ENCODE results near the gene SH3GL1.

SH3GL1 gene, protein sequence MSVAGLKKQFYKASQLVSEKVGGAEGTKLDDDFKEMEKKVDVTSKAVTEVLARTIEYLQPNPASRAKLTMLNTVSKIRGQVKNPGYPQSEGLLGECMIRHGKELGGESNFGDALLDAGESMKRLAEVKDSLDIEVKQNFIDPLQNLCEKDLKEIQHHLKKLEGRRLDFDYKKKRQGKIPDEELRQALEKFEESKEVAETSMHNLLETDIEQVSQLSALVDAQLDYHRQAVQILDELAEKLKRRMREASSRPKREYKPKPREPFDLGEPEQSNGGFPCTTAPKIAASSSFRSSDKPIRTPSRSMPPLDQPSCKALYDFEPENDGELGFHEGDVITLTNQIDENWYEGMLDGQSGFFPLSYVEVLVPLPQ

DNA sequence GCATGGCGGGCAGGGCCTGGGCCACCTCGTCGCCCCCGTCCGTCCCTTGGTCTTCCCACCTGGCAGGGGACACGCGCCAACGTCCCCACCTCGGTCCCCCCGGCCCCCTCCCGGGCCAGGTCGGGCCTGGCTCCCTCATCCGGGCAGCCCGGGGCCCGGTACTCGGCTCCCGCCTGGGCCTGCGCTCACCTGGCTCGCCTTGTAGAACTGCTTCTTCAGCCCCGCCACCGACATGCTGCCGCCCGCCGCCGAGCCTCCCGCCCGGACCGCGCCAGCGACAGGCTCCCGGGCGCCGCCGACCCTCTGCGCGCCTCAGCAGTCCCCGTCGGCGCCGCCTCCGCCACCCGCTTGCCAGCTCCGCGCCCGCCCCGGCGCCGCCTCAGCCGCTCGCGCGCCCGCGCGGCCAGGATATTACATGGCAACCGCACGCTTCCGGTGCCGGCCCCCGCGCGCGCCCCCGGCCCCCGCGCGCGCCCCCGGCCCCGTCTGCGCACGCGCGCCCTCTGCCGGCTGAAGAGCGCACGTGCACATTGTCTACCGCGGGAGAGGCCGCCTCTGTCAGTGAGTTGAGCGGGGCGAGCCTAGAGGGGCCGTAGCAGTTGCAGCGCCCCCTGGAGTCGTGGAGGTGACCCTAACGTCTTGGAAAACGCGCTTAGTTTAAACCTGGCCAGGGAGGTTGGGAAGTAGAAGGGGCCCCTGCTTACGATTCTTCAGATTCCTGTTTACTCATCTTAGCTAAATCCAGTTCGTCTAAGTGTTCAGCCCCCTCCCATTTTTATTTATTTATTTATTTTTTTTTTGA, at the start of gene SH3GL1:
Gene SH3GL1, minus strand, starts transcription at position 413 of the 802 bp plus-strand sequence. Its CDS starts 179 bp downstream, at position 234.
- peak; percentile 84 to 88 for DNase-seq (ENCODE audit: low read depth in 2 of 2)

- DNase-seq (ENCODE audit: low read depth in 2 of 2), result no peak
Measured at GRCh38 chr19:4449639-4450028, 49.3 kb upstream of the SH3GL1 start.

GRCh38 chr19:4449022-4449638, 48.8 kb upstream of the SH3GL1 start:
- no peak for DNase-seq (ENCODE audit: low read depth in 2 of 2)

GRCh38 chr19:4448147-4448985, 48.0 kb upstream of the SH3GL1 start:
- DNase-seq (ENCODE audit: low read depth in 2 of 2), result no peak

DNA sequence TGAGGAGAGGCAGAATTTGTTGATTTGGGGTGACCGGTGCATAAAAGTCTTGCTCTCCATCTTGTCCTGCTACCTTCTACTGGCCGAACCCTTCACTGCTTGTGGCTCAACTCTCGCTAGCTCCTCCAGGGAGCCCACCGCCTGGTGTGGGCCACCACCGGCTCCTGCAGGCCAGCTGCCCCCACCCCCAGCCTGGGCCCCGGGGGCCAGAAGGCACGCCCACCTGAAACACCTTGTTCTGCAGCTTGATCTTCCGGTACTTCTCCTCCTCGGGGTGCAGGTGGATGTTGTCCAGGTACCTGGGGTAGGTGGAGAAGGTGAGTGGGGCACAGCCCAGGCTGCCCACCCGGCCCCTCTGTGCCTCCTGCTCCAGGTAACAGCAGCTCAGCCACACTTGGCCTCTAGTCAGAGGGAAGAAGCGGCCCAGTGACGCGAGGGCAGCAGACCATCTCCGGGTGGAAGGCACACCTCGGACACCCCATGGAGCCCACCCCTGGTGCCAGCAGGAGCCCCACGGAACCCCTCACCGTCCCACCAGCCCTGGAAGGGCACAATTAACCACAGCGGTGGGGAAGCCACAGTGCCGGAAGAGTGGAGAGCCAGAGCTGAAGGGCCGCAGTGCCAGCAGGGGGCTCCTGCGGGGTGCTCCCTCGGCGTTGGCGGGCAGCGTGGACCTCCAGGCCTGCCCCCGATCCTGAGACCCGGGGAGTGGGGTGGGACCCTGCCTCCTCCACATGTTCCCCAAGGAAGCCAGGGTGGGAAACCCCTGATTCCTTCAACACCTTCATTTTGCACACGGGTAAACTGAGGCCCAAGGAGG, 47.2 kb upstream of the SH3GL1 start:
- DNase-seq (ENCODE audit: low read depth in 2 of 2), result no peak

DNA sequence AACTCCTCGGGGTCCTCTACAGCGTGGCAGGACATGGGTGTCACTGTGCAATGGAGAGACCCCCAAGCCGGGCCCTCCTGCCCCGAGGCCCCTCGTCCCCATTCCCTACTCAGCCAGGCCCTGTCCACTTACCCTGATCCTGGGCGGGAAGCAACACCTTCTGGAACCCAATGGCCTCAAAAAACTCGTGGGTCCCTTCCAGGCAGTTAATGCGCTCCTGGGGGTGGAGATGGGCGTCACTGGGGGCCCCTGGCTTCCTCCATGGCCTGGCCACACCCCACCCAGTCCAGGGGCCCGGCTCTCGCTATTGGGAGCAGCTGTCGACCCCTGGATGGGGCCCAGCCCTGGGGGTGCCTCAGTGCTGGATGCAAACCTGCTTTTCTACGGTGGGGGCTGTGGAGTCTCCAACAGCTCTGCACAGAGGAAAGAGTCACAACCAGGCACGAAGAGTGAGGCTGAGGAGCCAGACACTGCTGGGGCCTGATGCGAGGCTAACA, 46.4 kb upstream of the SH3GL1 start:
- DNase-seq (ENCODE audit: low read depth in 2 of 2), result no peak

GRCh38 chr19:4445963-4446703, 45.8 kb upstream of the SH3GL1 start:
- no peak for DNase-seq (ENCODE audit: low read depth in 2 of 2)

DNA sequence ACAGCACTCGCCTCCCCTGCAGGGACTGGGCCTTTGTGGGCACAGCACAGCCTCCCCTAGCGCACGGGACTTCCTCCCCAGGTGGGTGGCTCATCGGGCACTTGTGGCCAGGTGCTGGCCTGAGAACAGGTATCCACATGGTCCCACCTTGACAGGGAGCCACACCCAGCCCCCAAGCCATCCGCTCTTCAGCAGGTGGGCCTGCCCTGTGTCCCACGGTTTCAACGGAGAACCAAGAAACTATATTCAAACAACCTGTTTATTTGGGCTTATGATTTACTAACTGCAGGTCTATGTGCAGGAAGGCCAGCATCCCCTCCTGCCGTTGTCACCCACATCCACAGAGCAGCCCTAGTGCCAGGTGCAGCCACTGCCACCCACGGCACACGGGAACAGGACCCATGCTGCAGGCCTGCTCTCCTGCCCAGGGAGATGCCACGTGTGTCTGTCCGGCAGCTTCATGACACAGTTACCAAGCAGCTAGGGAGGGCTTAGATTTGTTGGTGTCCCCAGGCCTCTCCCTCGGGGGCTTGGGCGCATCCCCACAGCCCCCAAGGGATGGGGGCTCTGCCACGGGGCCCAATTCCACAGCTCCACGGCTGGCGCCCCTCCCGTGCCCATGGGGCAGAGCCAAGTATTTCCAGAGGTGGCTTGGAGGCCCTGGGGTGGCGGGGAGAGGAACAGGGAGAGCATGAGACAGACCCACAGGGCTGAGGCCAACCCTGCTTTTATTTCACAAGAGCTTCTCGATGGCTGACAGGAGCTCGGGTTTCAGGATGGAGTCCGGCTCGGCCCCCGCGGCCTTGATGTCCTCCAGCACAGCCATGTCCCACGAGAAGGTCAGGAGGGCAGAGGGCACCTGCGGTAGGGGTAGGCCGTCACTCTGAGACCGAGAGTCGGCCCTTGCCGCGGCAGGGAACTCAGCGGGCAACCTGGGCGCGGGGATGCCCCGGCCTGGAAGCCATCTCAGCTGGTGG, 44.7 kb upstream of the SH3GL1 start:
- no peak for DNase-seq (ENCODE audit: low read depth in 2 of 2)

DNA sequence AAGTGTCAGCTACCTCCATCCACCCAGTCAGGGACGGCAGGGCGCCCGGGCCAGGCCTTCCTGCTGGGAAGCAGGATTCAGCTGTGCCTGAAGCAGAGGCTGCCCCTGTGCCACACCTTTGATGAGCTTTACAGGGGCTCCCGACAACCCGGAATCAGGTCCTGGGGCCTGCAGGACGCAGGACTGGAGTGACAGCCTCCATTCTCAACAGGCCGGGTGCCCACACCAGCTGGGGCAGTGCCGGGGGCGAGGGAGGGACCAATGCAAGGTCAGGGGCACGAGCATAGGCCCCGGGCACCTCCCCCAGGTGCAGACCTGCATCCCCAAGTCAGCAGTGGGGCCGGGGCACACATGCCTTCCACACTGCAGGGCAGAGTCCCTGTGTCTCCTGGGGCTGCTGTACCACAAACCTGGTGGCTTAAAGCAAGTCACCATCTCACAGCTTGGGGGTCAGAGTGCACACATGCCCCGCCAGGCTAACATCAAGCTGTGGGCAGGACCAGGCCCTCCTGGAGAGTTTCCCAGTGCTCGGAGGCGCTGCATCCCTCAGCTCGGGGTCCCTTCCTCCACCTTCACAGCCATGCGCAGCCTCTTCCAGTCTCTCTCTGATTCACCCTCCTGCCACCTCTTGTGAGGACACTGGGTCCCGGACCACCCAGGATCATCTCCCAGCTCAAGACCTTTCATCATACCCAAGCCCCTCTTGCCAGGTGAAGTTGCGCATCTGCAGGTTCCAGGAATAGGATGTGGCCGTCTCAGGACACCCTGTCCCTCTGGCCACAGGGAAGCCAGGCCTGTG, 43.8 kb upstream of the SH3GL1 start:
- DNase-seq (ENCODE audit: low read depth in 2 of 2), result no peak

- DNase-seq (ENCODE audit: low read depth in 2 of 2), result no peak
Measured at GRCh38 chr19:4443188-4443587, 42.8 kb upstream of the SH3GL1 start.

DNA sequence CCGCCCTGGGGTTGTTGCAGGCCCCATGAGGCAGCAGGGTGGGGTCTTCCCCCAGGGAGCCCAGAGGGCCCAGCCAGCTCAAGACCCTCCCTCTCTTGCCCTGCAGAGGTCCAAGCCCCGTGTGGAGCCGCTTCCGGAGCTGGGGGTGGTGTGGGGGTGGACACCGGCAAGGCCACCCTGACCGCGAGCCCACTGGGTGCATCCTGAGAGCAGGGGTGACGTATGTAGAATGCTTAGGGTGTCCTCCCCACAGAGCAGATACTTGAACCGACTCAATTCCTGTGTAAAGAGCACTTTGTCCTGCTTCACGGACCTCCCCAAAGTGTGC, 42.4 kb upstream of the SH3GL1 start:
- DNase-seq (ENCODE audit: low read depth in 2 of 2), result no peak

DNA sequence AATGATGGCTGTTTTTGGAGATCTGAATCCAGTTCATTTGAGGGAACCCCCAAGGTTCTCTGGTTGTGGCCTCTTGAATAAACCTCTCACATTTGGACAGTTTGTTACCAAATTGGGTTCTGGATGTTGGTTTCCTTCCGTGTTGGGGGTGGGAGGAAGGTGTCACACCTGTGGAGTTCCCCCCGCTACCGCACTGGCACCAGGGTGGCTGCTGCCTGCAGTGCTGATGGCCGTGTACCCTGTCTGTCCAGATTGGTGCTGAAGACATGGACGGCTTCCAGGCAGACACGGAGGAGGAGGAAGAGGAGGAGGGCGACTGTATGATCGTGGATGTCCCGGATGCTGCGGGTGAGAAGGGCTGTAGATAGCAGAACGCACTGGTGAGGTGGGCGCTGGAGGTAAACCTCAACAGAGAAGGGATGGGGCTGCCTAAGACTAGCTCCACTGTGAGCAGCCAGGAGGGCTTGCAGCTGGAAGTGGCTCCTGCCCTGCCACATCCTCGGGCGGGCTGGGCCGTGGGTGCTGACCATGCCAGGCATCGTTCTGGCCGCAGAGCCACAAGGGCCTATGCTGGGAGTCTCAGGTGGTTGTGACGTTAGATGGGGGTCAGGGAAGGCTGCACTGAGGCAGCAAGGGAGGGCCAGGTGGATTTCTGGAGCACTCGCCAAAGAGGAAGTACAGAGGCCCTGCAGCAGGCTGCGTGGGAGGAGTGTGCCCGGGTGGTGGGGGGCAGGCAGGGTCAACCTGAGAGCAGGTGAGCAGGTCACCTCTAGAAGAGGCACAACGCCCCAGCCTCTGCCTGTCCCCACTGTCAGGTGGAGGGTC, 41.9 kb upstream of the SH3GL1 start:
- no peak for DNase-seq (ENCODE audit: low read depth in 2 of 2)

DNA sequence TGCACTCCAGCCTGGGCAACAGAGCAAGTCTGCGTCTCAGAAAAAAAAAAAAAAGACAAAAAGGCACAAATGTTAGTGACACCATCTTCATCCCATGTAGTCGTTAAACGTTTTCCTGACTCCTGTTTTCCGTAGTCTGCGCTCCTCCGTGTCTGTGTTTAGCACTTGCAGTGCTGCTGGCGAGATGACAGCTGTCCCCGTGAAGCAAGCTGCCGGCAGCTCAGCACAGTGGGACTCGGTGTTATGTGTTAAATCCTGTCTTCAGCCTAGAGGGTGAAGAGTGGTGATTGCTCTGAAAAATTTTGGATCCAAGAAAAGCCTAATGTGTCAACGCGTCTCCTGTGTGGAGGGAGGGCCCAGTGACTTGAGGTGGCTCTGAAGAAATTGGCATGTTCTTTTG, 38.9 kb upstream of the SH3GL1 start:
- no peak for DNase-seq (ENCODE audit: low read depth in 2 of 2)

DNA sequence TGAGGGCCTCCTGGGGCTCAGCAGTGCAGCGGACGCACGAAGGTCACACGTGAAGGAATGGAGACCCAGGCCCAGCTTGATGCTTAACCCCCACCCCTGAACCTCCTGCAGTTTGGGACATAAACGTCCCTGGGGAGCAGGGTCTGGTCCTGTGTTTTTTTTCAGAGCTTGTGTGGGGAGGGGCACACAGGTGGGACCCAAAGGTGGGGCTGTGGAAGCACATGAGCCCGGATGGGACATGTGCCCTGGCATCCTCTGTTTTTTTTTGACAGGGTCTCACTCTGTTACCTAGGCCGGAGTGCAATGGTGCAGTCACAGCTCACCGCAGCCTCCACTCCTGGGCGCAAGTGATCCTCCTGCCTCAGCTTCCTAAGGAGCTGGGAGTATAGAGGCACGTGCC, 36.8 kb upstream of the SH3GL1 start:
- no peak for DNase-seq (ENCODE audit: low read depth in 2 of 2)

GRCh38 chr19:4436231-4436630, 35.9 kb upstream of the SH3GL1 start:
- DNase-seq (ENCODE audit: low read depth in 2 of 2), result no peak

- DNase-seq (ENCODE audit: low read depth in 2 of 2), result no peak
Measured at GRCh38 chr19:4434391-4434790, 34.0 kb upstream of the SH3GL1 start.

- no peak for DNase-seq (ENCODE audit: low read depth in 2 of 2)
Measured at GRCh38 chr19:4432918-4433506, 32.7 kb upstream of the SH3GL1 start.
